Uterus (tissue), 2 donors: ENCODE data around the gene CYYR1.

Experiments used
- POLR2A ChIP-seq, 2 donors: fragments of 450-650 bp; IDR thresholded peaks; one replicate each; pipeline ENCODE4 v1.6.1; 2016; ENCODE audit warnings: antibody characterized with exemption in 2 of 2, mild to moderate bottlenecking in 1 of 2, moderate library complexity in 1 of 2
- TF ChIP-seq, protein P1 (sequence below), 4 experiments: fragments of 200-600 bp in 2 of 4; fragments of 450-650 bp in 2 of 4; sonication (generic) in 2 of 4; IDR thresholded peaks; one replicate each; pipeline ENCODE4 v1.5.1; 2016 to 2019; ENCODE audit warnings: antibody characterized with exemption in 4 of 4, mild to moderate bottlenecking in 2 of 4, moderate library complexity in 1 of 4

DNA sequence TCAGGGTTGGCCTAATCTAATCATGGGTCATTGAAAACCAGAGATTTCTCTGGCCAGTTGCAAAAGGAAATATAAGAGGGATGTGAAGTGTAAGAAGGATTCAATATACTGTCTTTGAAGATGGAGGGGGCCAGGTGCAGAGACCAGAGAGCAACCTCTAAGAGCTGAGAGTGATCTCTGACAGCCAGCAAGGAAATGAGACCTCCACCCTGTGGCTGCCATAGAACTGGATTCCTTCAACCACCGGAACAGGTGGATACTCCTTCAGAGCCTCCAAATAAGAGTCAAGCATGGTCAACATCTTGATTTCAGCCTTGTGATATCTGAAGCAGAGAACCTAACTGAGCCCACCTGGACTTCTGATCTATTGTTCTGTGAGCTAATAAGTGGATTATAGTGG lies 128.4 kb downstream of the CYYR1 start:
- TF ChIP-seq, protein P1, sequence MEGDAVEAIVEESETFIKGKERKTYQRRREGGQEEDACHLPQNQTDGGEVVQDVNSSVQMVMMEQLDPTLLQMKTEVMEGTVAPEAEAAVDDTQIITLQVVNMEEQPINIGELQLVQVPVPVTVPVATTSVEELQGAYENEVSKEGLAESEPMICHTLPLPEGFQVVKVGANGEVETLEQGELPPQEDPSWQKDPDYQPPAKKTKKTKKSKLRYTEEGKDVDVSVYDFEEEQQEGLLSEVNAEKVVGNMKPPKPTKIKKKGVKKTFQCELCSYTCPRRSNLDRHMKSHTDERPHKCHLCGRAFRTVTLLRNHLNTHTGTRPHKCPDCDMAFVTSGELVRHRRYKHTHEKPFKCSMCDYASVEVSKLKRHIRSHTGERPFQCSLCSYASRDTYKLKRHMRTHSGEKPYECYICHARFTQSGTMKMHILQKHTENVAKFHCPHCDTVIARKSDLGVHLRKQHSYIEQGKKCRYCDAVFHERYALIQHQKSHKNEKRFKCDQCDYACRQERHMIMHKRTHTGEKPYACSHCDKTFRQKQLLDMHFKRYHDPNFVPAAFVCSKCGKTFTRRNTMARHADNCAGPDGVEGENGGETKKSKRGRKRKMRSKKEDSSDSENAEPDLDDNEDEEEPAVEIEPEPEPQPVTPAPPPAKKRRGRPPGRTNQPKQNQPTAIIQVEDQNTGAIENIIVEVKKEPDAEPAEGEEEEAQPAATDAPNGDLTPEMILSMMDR (IDR thresholded peaks at IDR 0.05): no peak
- no peak for TF ChIP-seq POLR2A (IDR thresholded peaks at IDR 0.05)
